HG03039 (cell line): ENCODE data around the gene ANXA7.
"Not testable (repeated sequence)": the region's sequence is repeated elsewhere in the genome, so short reads cannot be mapped to it uniquely, and the experiment has no call there.

Experiments
- ATAC-seq: cut with Tn5 transposase; IDR thresholded peaks from one replicate; pipeline ENCODE4 v1.9.1; 2021; ENCODE audit warnings: mild to moderate bottlenecking, moderate library complexity; ENCODE audit not compliant: unreplicated experiment

ANXA7 gene

GRCh38 chr10:73408978-73409521 lies 4.8 kb downstream of the ANXA7 start:
- no peak for ATAC-seq

- no peak for ATAC-seq
Measured at GRCh38 chr10:73408061-73408460, 5.8 kb downstream of the ANXA7 start.

- ATAC-seq, result no peak
Measured at GRCh38 chr10:73407495-73407894, 6.4 kb downstream of the ANXA7 start.

- no peak for ATAC-seq
Measured at GRCh38 chr10:73406846-73407245, 7.0 kb downstream of the ANXA7 start.

- ATAC-seq, result no peak
Measured at GRCh38 chr10:73405556-73405955, 8.3 kb downstream of the ANXA7 start.

GRCh38 chr10:73404690-73405089 lies 9.2 kb downstream of the ANXA7 start:
- no peak for ATAC-seq

GRCh38 chr10:73401636-73402035 lies 12.2 kb downstream of the ANXA7 start:
- no peak for ATAC-seq

- ATAC-seq, result no peak
Measured at GRCh38 chr10:73399063-73399462, 14.8 kb downstream of the ANXA7 start.

GRCh38 chr10:73398024-73398423 lies 15.8 kb downstream of the ANXA7 start:
- ATAC-seq, result no peak

- not testable (repeated sequence) for ATAC-seq
Measured at GRCh38 chr10:73394325-73394724, 19.5 kb downstream of the ANXA7 start.

GRCh38 chr10:73388228-73388627 lies 25.6 kb downstream of the ANXA7 start:
- ATAC-seq, result no peak

GRCh38 chr10:73386583-73386982 lies 27.3 kb downstream of the ANXA7 start:
- ATAC-seq, result no peak

- ATAC-seq, result no peak
Measured at GRCh38 chr10:73379064-73379748, 34.7 kb downstream of the ANXA7 start.

- no peak for ATAC-seq
Measured at GRCh38 chr10:73376679-73377078, 37.2 kb downstream of the ANXA7 start.

- ATAC-seq, result no peak
Measured at GRCh38 chr10:73368238-73368637, 45.6 kb downstream of the ANXA7 start.

- no peak for ATAC-seq
Measured at GRCh38 chr10:73366381-73367298, 47.2 kb downstream of the ANXA7 start.

GRCh38 chr10:73364964-73365363 lies 48.9 kb downstream of the ANXA7 start:
- no peak for ATAC-seq

GRCh38 chr10:73359492-73359891 lies 54.4 kb downstream of the ANXA7 start:
- ATAC-seq, result no peak

- ATAC-seq, result peak; percentile 91
Measured at GRCh38 chr10:73358331-73359279, 55.3 kb downstream of the ANXA7 start, which contains the start of gene CFAP70. CFAP70 (minus strand) TSS chr10:73358864; CDS start chr10:73354796, 4,068 bp downstream.

- no peak for ATAC-seq
Measured at GRCh38 chr10:73357821-73358220, 56.0 kb downstream of the ANXA7 start.

GRCh38 chr10:73357166-73357565 lies 56.7 kb downstream of the ANXA7 start:
- no peak for ATAC-seq
